GM19240 (cell line): ENCODE measurements around the gene SC5D.

Experiments
- DNase-seq: peaks from one replicate; pipeline ENCODE4 v3.0.0; 2011; ENCODE audit warnings: low spot score; ENCODE audit not compliant: insufficient read length

The SC5D gene

GRCh38 chr11:121291896-121292494 is 576 bp upstream of the SC5D start:
- no peak for DNase-seq

- DNase-seq = no peak
Observed at GRCh38 chr11:121293288-121293594, 670 bp downstream of the SC5D start.

GRCh38 chr11:121295246-121296029 is 2.9 kb downstream of the SC5D start:
- no peak for DNase-seq

- no peak for DNase-seq
Observed at GRCh38 chr11:121297872-121298271, 5.3 kb downstream of the SC5D start.

GRCh38 chr11:121298774-121299173 is 6.2 kb downstream of the SC5D start:
- DNase-seq = no peak

DNA sequence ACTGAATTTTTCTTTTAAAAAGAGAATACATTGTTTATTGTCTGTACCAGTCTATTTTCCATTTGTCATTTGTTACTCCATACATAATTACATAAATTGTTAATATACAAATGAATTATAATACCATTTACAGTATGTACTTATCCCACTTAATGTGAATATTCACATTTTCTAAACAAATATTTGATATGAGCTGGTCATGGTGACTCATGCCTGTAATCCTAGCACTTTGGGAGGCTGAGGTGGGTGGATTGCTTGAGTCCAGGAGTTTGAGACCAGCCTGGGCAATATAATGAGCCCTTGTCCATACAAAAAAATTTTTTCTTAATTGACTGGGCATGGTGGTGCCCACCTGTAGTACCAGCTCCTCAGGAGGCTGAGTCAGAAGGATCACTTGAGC is 6.8 kb downstream of the SC5D start:
- DNase-seq = no peak

DNA sequence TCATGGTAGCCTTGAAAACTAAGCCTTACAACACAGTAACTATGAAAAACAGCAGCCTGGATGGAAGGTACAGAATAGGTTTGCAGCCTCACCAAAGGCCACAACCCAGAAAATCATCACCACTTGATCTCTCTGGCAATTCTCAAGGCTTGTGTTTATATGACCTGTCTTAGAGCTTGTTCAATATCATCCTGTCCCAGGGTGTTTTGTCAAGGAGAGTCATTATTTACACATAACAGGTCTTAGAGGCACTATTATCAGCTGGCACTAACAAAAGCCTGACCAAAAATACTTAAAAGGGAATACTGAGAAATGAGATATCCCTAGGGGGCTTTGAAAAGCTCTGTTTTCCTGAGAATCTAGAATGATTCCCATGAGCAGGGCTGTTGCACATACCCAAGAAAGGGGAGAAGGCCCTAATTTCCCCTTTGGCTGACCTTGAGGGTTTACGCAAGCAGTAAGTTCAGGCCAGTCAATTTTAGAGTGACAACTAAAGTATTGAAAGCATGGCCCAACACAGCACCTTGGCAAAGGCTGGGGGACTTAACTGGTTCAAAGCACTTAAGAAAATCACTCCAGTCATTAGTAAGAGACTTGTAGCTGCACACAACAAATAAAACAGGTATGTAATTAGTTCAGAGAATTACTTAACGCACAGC is 7.9 kb downstream of the SC5D start:
- no peak for DNase-seq

- DNase-seq = no peak
Observed at GRCh38 chr11:121300972-121301699, 8.6 kb downstream of the SC5D start.

GRCh38 chr11:121304759-121305158 is 12.2 kb downstream of the SC5D start:
- no peak for DNase-seq

DNA sequence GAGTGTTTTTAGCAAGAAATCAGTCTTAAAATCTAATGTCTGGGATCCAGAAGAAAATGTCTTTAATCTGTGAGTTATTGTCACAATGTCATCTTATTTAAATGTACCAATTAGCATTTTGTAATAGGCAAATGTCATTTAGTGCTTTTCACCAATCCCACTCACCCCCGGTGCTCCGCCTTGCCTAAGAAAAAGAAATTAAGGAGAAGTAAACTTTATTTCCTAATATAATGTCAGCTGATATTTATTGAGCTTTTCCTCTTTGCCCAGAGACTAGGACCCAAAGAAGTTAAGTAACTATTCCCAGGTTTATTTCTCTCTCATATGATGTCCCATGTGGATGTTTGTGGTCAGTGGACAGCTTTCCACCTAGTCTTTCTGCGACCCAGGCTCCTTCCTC is 16.2 kb downstream of the SC5D start:
- DNase-seq = no peak

DNA sequence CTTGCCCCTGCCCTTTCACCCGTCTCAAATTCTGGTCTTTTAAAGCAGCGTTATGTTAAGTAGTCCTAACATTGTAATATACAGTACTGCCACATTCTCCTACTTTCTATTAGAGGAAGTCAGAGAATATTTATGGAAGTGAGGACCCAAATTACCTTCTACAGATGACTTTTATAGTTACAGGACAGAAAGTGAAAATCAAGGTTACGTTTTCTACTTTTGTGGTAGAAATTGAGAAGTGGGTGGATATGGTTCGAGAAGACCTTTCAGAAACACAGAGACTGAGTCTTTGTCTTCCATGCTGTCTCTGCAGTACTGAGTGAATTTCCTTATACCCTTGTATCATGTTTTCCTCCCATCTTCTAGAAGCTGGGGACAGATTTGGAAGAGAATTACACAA is 17.1 kb downstream of the SC5D start:
- DNase-seq = no peak

DNA sequence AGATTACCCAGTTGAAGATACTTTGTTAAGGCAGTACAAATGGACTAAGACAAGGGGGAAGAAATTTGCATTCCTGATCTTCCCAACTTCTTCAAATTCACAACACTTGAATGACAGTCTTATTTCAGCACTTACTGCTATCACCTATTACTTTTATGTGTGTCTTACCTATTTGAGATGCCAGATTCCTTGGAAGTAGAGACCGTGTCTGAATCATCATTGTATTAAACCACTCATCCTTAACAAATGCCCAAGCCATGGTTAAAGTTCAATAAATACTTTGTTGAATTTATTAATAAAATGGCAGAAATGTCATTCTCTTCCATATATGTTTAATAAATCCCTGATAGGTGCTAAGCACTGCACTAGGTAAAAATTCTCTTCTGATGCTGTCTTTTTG is 18.3 kb downstream of the SC5D start:
- no peak for DNase-seq

DNA sequence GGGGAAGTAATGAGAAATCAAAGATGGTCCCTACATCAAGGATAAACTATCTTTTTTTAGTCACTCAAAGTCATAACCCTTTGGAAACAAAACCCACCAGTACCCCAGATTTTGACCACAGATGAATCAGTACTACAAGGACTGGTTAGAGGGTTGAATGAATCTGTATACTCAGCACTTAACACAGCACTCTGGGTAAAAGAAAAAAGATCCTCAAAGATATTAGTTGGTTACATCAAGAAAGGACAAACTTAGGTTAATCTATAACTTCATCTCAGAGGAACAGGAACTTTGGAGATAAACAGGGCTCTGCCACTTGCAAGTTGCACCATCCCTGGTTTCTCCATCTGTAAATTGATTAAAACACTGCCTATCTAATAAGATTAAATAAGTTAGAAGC is 18.8 kb downstream of the SC5D start:
- no peak for DNase-seq

GRCh38 chr11:121312483-121312882 is 19.9 kb downstream of the SC5D start:
- DNase-seq = no peak

DNA sequence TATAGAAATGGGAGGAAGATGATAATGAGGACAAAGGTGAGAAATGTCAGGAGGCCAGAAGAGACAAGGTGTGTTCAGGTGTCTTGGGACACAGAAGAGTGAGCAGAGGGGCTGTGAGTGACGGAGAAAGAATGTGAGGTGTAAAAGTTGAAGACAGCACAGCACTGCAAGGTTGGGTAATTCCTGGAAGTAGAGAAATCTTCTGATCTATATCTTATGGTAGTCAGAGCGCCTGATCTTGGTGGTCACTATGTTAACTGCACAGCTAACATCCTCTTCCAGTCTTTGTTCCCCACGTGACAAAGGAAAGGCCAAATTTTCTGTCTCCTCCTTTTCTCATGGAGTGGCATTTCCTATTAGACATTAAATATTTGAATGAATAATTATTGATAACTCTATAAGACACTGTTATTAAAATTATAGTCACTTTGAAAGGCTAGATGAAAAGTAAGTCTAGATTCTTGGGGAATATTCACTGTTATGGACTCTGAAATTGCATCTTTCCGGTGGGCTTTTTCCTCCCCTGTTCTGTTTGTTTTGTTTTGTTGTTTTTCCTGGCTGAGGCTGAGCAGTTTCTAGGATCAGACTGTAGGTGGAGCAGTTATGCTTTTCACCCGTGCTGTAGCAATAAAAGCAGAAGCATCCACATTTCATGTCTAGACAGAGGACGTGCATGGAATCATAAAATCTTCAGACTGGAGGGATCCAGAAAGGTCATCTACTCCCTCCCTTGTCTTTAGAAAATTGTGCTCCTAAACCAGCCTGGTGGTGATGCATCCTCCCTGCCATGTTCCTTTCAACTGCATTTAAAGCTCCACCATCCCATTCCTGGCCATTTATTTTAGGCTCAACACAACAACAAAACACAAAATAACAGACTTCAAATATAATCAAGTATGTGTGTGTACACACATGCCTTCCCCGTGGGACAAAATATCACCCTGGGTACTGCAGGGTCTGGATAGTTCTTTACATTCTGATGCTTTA is 26.6 kb downstream of the SC5D start:
- DNase-seq = no peak

DNA sequence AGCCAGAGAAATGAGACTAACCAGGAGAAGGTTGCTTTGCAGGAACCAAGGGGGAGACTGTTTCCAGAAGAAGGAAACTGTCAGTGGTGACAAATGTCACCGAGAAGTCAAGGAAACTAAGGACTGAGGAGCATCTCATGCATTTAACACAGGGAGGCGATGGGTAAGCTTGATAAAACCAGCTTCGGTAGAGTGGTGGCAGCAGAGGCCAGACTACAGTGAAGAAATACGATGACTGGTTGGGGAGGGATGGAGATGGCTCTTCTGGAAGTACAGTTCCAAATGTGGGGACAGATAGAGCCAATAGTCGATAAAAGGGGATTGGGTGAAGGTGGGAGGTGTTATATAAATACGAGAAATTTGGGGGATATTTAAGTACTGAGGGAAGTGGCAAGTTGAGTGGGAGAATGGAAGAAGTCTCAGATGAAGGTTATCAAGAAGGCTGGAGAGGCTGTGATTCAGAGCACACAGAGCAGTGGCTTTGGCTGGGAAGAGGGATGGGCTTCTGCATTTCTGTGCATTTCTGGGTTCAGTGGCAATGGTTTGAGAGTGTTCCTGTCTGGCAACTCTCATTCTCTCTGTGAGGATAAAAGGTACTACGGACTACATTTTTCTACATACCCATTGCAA is 29.2 kb downstream of the SC5D start:
- DNase-seq = no peak

DNA sequence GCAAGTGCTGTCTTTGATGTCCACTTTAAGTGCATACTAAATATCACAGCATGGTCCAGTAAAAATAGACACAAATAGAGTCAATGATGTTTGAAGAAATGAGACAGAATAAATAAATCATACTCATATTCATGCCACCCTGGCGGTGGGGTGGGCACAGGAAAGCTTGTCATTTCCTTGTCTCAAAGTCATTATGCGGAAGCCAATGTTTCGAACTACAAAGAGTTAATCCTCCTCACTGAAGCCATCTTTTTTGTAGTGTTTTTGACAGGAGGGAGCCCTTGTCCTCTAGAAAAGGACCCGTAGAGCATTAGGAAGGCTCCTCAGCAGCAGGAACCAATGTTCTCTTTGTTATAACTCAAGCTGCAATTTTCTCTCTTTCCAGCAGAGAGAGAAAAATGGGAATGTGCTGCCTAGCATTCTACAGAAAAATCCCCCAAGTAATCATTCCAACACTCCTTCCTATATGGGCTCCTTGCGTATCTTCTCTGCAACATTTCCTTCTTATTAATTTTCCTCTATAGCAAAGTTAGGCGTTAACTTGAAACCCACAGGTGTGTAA is 30.6 kb downstream of the SC5D start:
- no peak for DNase-seq

DNA sequence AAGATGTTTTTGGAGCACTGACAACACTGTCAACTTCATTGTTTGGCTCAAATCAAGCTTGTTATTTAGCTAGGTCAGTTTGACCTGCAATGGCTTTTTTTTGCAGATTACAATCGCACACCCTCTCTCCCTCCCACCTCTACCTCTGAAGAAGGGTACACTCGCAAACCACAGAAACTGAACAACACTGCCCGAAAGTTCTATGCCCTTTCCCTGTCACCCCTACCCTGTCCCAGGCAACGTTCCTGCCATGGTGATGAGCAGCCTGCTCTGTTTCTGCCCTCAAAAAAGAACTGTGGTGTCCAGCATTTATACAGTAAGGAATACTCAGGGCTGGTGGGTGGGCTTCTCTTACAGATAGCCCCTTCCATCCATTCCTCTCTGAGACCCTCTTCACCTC is 33.7 kb downstream of the SC5D start:
- DNase-seq = no peak

GRCh38 chr11:121327553-121327952 is 35.0 kb downstream of the SC5D start:
- no peak for DNase-seq
